Caco-2 (cell line): ENCODE measurements around the gene HSCB. TPM values are rescaled to one million over a fixed set of nuclear protein-coding genes. Genes with fewer than 3 reads are reported as not detected.
"Not testable (repeated sequence)": the region's sequence is repeated elsewhere in the genome, so short reads cannot be mapped to it uniquely, and the experiment has no call there.

Experiments
- BruUV-seq: library from RNA; stranded (reverse); fragments of 400-500 nt; replicated peaks from 2 replicates; lab custom pipeline; 2021; lab: Mats Ljungman, UMichigan
- CTCF ChIA-PET: fragments of 300-600 bp; sonication (Branson Sonifier 250); formaldehyde crosslinking; loops from one replicate; lab custom pipeline; 2022; ENCODE audit warnings: antibody characterized with exemption; lab: Charles Lee
- POLR2A ChIA-PET: fragments of 300-600 bp; sonication (Branson Sonifier 250); formaldehyde crosslinking; loops from one replicate; lab custom pipeline; 2022; ENCODE audit warnings: antibody characterized with exemption; lab: Charles Lee
- DNase-seq, 2 experiments: peaks; one replicate each; pipeline versions ENCODE4 v3.0.0 to v3.0.0-alpha.2; 2020 to 2022
- H3K27me3 ChIP-seq: replicated peaks from 2 replicates; pipeline ENCODE4 v1.6.0; 2011; ENCODE audit warnings: low read length; ENCODE audit not compliant: control insufficient read depth, insufficient read depth
- H3K36me3 ChIP-seq: 2 replicates; pipeline ENCODE4 v1.5.1; 2011; ENCODE audit warnings: low read length; ENCODE audit not compliant: control insufficient read depth, insufficient read depth
- H3K4me1 ChIP-seq: fragments of 250-450 bp; sonication (Bioruptor Pico); 2 replicates; pipeline ENCODE4 v1.5.1; 2020; ENCODE audit warnings: mild to moderate bottlenecking
- H3K4me3 ChIP-seq: 2 replicates; pipeline ENCODE4 v1.5.1; 2011; ENCODE audit warnings: low read depth, mild to moderate bottlenecking, control low read depth, low read length
- H3K9me3 ChIP-seq: fragments of 250-450 bp; sonication (Bioruptor Pico); 2 replicates; pipeline ENCODE4 v1.5.1; 2020; ENCODE audit warnings: mild to moderate bottlenecking, moderate library complexity
- H3K27ac Mint-ChIP-seq: one replicate; pipeline ENCODE4 v1.8.0; 2022; ENCODE audit warnings: mixed read lengths; ENCODE audit not compliant: unreplicated experiment
- H3K27me3 Mint-ChIP-seq: one replicate; pipeline ENCODE4 v1.8.0; 2022; ENCODE audit warnings: mixed read lengths; ENCODE audit not compliant: insufficient read depth, unreplicated experiment
- H3K36me3 Mint-ChIP-seq: one replicate; pipeline ENCODE4 v1.8.0; 2022; ENCODE audit warnings: mild to moderate bottlenecking, mixed read lengths; ENCODE audit not compliant: insufficient read depth, unreplicated experiment
- H3K4me1 Mint-ChIP-seq: one replicate; pipeline ENCODE4 v1.8.0; 2022; ENCODE audit warnings: low read depth, mixed read lengths; ENCODE audit not compliant: unreplicated experiment
- H3K4me3 Mint-ChIP-seq: one replicate; pipeline ENCODE4 v1.8.0; 2022; ENCODE audit warnings: mild to moderate bottlenecking, moderate library complexity, mixed read lengths; ENCODE audit not compliant: unreplicated experiment
- H3K9me3 Mint-ChIP-seq: one replicate; pipeline ENCODE4 v1.8.0; 2022; ENCODE audit warnings: mixed read lengths; ENCODE audit not compliant: unreplicated experiment
- intact Hi-C: fragments of 100-400 bp; cut with micrococcal nuclease; formaldehyde crosslinking; loops from one replicate; pipeline ENCODE4 v1.10.0; 2022; ENCODE audit not compliant: unreplicated experiment
- total RNA-seq: library from RNA; stranded (reverse); gene quantifications from 2 replicates; pipeline ENCODE4 v1.2.3, GENCODE V29; 2022
- TF ChIP-seq, protein P1 (sequence below), 2 experiments: fragments of 200-600 bp in 1 of 2; IDR thresholded peaks; 1 replicate in 1 of 2; 2 replicates in 1 of 2; pipeline versions ENCODE4 v1.5.1 to v1.8.0; 2011 to 2022; ENCODE audit warnings: antibody characterized with exemption in 1 of 2, control low read depth in 1 of 2, inconsistent platforms in 1 of 2, low read depth in 1 of 2, low read length in 1 of 2, mild to moderate bottlenecking in 1 of 2, moderate library complexity in 1 of 2; ENCODE audit not compliant: insufficient read depth in 1 of 2, severe bottlenecking in 1 of 2, unreplicated experiment in 1 of 2

Gene HSCB
- total RNA-seq, 1 experiment from 2014 or later, result 8.2 TPM

DNA sequence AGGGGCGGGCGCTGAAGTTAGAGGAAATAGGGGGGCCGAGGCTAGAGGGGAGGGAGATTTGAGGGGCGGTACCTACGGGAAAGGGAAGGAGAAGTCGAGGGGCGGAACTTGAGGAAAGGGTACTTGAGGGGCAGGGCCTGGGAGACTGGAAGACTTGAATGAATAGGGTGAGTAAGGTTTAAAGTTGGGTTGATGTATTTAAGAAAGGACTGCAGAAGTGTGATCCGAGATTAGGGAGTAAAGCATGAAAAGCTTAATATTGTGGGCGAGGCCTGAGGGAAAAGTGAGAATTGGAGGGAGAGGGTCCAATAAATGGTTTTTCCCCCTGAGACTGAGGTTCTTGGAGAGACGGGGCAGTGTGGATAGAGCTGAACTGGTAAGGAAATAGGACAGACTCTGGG, 723 bp downstream of the HSCB start:
- no peaks in the 10 kb centered on the region; the same call in 1 of the 2 replicates for H3K36me3 ChIP-seq
- no peaks in the 10 kb centered on the region for H3K27me3 ChIP-seq
- ChIA-PET POLR2A (interaction anchor here (0.6 kb wide), 1 partner anchor 23 kb away, joined by 3 read pairs; no protein-coding TSS in a partner anchor), CTCF (no interaction called here)
- Mint-ChIP-seq H3K4me1 (peaks cover 14% of the 10 kb centered on the region), H3K27ac (peak overlapping the region; percentile 77), H3K27me3 (no peaks in the 10 kb centered on the region), H3K9me3 (no peaks in the 10 kb centered on the region), H3K4me3 (peak overlapping the region; percentile 90), H3K36me3 (peaks cover 34% of the 10 kb centered on the region)
- H3K4me1 ChIP-seq, result 0 out of 2 replicates have a peak, but pooled peaks cover 5% of the 10 kb centered on the region
- DNase-seq, result peak in 1 of 2 experiments; percentile 87
- peak overlapping the region; percentile 72 for H3K4me3 ChIP-seq
- intact Hi-C loops, result loop anchor here (5.0 kb wide), 1 partner anchor 85 kb away; no protein-coding TSS in a partner anchor
- no peaks in the 10 kb centered on the region for H3K9me3 ChIP-seq
- no TSS peak for BruUV-seq
- TF ChIP-seq, protein P1, sequence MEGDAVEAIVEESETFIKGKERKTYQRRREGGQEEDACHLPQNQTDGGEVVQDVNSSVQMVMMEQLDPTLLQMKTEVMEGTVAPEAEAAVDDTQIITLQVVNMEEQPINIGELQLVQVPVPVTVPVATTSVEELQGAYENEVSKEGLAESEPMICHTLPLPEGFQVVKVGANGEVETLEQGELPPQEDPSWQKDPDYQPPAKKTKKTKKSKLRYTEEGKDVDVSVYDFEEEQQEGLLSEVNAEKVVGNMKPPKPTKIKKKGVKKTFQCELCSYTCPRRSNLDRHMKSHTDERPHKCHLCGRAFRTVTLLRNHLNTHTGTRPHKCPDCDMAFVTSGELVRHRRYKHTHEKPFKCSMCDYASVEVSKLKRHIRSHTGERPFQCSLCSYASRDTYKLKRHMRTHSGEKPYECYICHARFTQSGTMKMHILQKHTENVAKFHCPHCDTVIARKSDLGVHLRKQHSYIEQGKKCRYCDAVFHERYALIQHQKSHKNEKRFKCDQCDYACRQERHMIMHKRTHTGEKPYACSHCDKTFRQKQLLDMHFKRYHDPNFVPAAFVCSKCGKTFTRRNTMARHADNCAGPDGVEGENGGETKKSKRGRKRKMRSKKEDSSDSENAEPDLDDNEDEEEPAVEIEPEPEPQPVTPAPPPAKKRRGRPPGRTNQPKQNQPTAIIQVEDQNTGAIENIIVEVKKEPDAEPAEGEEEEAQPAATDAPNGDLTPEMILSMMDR (IDR thresholded peaks at IDR 0.05; ENCODE audit: insufficient read depth in 1 of 2, low read depth in 1 of 2, low read length in 1 of 2, severe bottlenecking in 1 of 2, unreplicated experiment in 1 of 2), result no peak

DNA sequence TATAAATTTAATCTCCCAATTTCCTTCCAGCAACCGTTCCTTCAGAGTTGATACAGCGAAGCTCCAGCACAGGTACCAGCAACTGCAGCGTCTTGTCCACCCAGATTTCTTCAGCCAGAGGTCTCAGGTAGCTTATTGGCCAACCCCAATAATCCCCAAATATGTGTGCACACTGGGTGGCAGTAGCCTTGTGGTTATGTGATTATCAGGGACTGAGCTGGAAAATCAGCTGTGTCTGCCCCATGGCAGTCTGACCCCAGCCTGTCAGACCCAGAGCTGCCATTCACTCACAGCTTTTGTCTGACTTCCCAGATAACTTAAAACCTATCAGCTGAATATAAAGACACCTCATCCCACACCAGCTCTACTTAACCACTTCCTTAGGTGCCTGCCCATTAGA, 2.0 kb downstream of the HSCB start:
- intact Hi-C loops, result loop anchor here (5.0 kb wide), 1 partner anchor 83 kb away; no protein-coding TSS in a partner anchor
- H3K9me3 Mint-ChIP-seq, result no peaks in the 10 kb centered on the region
- DNase-seq, result no peak
- Histone ChIP-seq H3K9me3 (no peaks in the 10 kb centered on the region), H3K27me3 (no peaks in the 10 kb centered on the region), H3K36me3 (no peaks in the 10 kb centered on the region; the same call in 1 of the 2 replicates), H3K4me3 (no peak overlapping the region), H3K4me1 (no peaks in the 10 kb centered on the region)
- no peaks in the 10 kb centered on the region for H3K27me3 Mint-ChIP-seq
- H3K4me3 Mint-ChIP-seq, result peak overlapping the region; percentile 90
- TF ChIP-seq, protein P1 (IDR thresholded peaks at IDR 0.05; ENCODE audit: insufficient read depth in 1 of 2, low read depth in 1 of 2, low read length in 1 of 2, severe bottlenecking in 1 of 2, unreplicated experiment in 1 of 2), result no peak
- H3K36me3 Mint-ChIP-seq, result peaks cover 36% of the 10 kb centered on the region
- peaks cover 14% of the 10 kb centered on the region for H3K4me1 Mint-ChIP-seq
- no peak overlapping the region for H3K27ac Mint-ChIP-seq
- POLR2A ChIA-PET, result no interaction called here
- CTCF ChIA-PET, result no interaction called here
- BruUV-seq, result no TSS peak

DNA sequence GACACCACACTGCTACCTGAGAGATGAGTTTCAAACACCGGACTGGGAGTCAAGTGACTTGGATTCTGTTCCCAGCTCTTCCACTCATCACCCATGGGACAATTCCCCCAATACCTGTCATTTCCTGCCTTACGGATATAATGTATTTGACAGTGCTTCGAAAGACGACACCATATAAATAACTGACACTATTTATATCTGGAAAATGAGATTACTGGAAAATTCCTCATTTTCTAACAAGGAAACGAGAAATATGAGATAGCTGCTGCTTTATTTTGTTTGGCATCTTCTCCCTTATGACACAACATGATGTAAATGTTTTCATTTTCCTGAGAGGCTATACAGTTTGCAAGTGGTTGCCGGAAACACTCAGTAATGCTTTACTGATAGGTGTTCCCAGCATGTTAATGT, 8.6 kb downstream of the HSCB start:
- no peaks in the 10 kb centered on the region for H3K4me1 ChIP-seq
- H3K27me3 ChIP-seq, result no peaks in the 10 kb centered on the region
- ChIA-PET POLR2A (no interaction called here), CTCF (no interaction called here)
- Mint-ChIP-seq H3K4me1 (no peaks in the 10 kb centered on the region), H3K27me3 (no peaks in the 10 kb centered on the region), H3K4me3 (no peak overlapping the region), H3K9me3 (no peaks in the 10 kb centered on the region), H3K36me3 (peaks cover 35% of the 10 kb centered on the region), H3K27ac (no peak overlapping the region)
- TF ChIP-seq, protein P1 (IDR thresholded peaks at IDR 0.05; ENCODE audit: insufficient read depth in 1 of 2, low read depth in 1 of 2, low read length in 1 of 2, severe bottlenecking in 1 of 2, unreplicated experiment in 1 of 2), result no peak
- BruUV-seq, result no TSS peak
- DNase-seq, result no peak
- intact Hi-C loops, result no loop called here
- no peaks in the 10 kb centered on the region; the same call in 1 of the 2 replicates for H3K9me3 ChIP-seq
- H3K36me3 ChIP-seq, result no peaks in the 10 kb centered on the region; the same call in 1 of the 2 replicates
- H3K4me3 ChIP-seq, result no peak overlapping the region

DNA sequence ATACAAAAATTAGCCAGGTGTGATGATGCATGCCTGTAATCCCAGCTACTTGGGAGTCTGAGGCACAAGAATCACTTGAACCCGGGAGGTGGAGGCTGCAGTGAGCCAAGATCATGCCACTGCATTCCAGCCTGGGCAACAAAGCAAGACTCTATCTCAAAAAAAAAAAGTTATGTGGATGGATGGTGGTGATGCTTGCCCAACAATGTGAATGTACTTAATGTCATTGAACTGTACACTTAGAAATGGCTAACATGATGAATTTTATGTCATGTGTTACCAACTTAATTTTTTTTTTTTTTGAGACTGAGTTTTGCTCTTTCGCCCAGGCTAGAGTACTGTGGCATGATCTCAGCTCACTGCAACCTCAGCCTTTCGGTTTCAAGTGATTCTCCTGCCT, 12.7 kb downstream of the HSCB start:
- H3K4me1 ChIP-seq, H3K36me3 ChIP-seq, BruUV-seq, H3K27me3 ChIP-seq, H3K27me3 Mint-ChIP-seq, H3K4me3 Mint-ChIP-seq, H3K9me3 ChIP-seq, CTCF ChIA-PET, H3K4me3 ChIP-seq, H3K4me1 Mint-ChIP-seq, DNase-seq, intact Hi-C loops, POLR2A ChIA-PET, H3K9me3 Mint-ChIP-seq: not testable (repeated sequence)
- H3K27ac Mint-ChIP-seq, result peak overlapping the region; percentile 11
- peaks cover 19% of the 10 kb centered on the region for H3K36me3 Mint-ChIP-seq
